PC-3 (cell line): ENCODE results near the gene ARHGAP32. TPM values are rescaled to one million over a fixed set of nuclear protein-coding genes. Genes with fewer than 3 reads are reported as not detected.
"Not testable (repeated sequence)": the region's sequence is repeated elsewhere in the genome, so short reads cannot be mapped to it uniquely, and the experiment has no call there.

Experiments
- ATAC-seq: fragments of 200-7000 bp; cut with Tn5 transposase; 2 replicates; pipeline ENCODE4 v1.9.1; 2020; ENCODE audit warnings: mild to moderate bottlenecking, moderate library complexity
- BruUV-seq: library from RNA; stranded (reverse); fragments of 400-500 nt; replicated peaks from 2 replicates; lab custom pipeline; 2021; lab: Mats Ljungman, UMichigan
- CTCF ChIA-PET: fragments of 300-600 bp; sonication (Branson Sonifier 250); formaldehyde crosslinking; loops from one replicate; lab custom pipeline; 2022; ENCODE audit warnings: antibody characterized with exemption; lab: Charles Lee
- POLR2A ChIA-PET: fragments of 300-600 bp; sonication (Branson Sonifier 250); formaldehyde crosslinking; loops from one replicate; lab custom pipeline; 2022; ENCODE audit warnings: antibody characterized with exemption; ENCODE audit not compliant: unreplicated experiment; lab: Charles Lee
- DNase-seq: peaks from one replicate; pipeline ENCODE4 v3.0.0-alpha.2; 2015
- H2AFZ ChIP-seq: fragments of 300-600 bp; sonication (generic); 2 replicates; pipeline ENCODE4 v1.6.0; 2016; ENCODE audit warnings: antibody characterized with exemption, low read length
- H3F3A ChIP-seq: fragments of 300-600 bp; sonication (generic); one replicate; pipeline ENCODE4 v1.6.0; 2017; ENCODE audit warnings: antibody characterized with exemption, low read length, control low read depth, mild to moderate bottlenecking; ENCODE audit not compliant: unreplicated experiment
- H3K27ac ChIP-seq: fragments of 300-600 bp; sonication (generic); 2 replicates; pipeline ENCODE4 v1.5.1; 2016; ENCODE audit warnings: mild to moderate bottlenecking, low read length
- H3K27me3 ChIP-seq: fragments of 300-600 bp; sonication (generic); 2 replicates; pipeline ENCODE4 v1.6.1; 2016; ENCODE audit warnings: low read length, mixed read lengths
- H3K36me3 ChIP-seq: fragments of 300-600 bp; sonication (generic); 2 replicates; pipeline ENCODE4 v1.6.1; 2016; ENCODE audit warnings: low read depth, mixed run types, low read length, mixed read lengths
- H3K4me1 ChIP-seq: fragments of 300-600 bp; sonication (generic); 2 replicates; pipeline ENCODE4 v1.5.1; 2016; ENCODE audit warnings: low read length; ENCODE audit not compliant: insufficient read depth
- H3K4me2 ChIP-seq: fragments of 300-600 bp; sonication (generic); 2 replicates; pipeline ENCODE4 v1.6.0; 2016; ENCODE audit warnings: low read length
- H3K4me3 ChIP-seq: fragments of 300-600 bp; sonication (generic); 2 replicates; pipeline ENCODE4 v1.5.1; 2016; ENCODE audit warnings: mild to moderate bottlenecking, low read length, mixed read lengths
- H3K79me2 ChIP-seq: fragments of 300-600 bp; sonication (generic); 2 replicates; pipeline ENCODE4 v1.6.1; 2017; ENCODE audit warnings: low read length, mixed read lengths
- H3K9ac ChIP-seq: fragments of 300-600 bp; sonication (generic); 2 replicates; pipeline ENCODE4 v1.6.0; 2016; ENCODE audit warnings: mild to moderate bottlenecking, low read length
- H3K9me2 ChIP-seq: fragments of 300-600 bp; sonication (generic); replicated peaks from 2 replicates; pipeline ENCODE4 v1.6.1; 2016; ENCODE audit warnings: mixed run types, low read length, mixed read lengths
- H3K9me3 ChIP-seq: fragments of 300-600 bp; sonication (generic); 2 replicates; pipeline ENCODE4 v1.6.1; 2016; ENCODE audit warnings: low read length, mixed read lengths
- H4K20me1 ChIP-seq: fragments of 300-600 bp; sonication (generic); 2 replicates; pipeline ENCODE4 v1.6.1; 2016; ENCODE audit warnings: low read length, mixed read lengths
- CTCF ChIP-seq: fragments of 300-600 bp; sonication (generic); conservative IDR thresholded peaks from 2 replicates; pipeline ENCODE4 v1.5.1; 2017; ENCODE audit warnings: antibody characterized with exemption, low read depth, mild to moderate bottlenecking, low read length
- EZH2 ChIP-seq: fragments of 300-600 bp; sonication (generic); IDR thresholded peaks from one replicate; pipeline ENCODE4 v1.6.1; 2017; ENCODE audit warnings: antibody characterized with exemption, mild to moderate bottlenecking, low read length; ENCODE audit not compliant: unreplicated experiment
- EZH2phosphoT487 ChIP-seq: fragments of 300-600 bp; sonication (generic); IDR thresholded peaks from 2 replicates; pipeline ENCODE4 v1.6.1; 2018; ENCODE audit warnings: mild to moderate bottlenecking, antibody characterized with exemption, low read length, borderline replicate concordance
- intact Hi-C: fragments of 100-400 bp; cut with micrococcal nuclease; formaldehyde crosslinking; loops from 2 replicates; pipeline ENCODE4 v1.9.0; 2023
- total RNA-seq: library from RNA; depleted of rRNA; stranded (reverse); fragments of >200 nt; gene quantifications from 2 replicates; pipeline ENCODE4 v1.2.3, GENCODE V29; 2014

ARHGAP32 gene
- total RNA-seq, 1 experiment from 2014 or later, result 13.7 TPM

GRCh38 chr11:129141748-129142523, 50.2 kb downstream of the ARHGAP32 start:
- Histone ChIP-seq H3K4me2 (peak overlapping the region; percentile 84), H3K27ac (peak overlapping the region; percentile 93)

GRCh38 chr11:129131316-129131715, 60.8 kb downstream of the ARHGAP32 start:
- Histone ChIP-seq H3K27me3 (no peaks in the 10 kb centered on the region), H3K4me2 (no peak overlapping the region), H3K4me3 (no peak overlapping the region), H2AFZ (no peak overlapping the region), H3K36me3 (no peaks in the 10 kb centered on the region), H3K9ac (no peak overlapping the region), H3F3A (no peaks in the 10 kb centered on the region), H3K79me2 (no peaks in the 10 kb centered on the region), H3K9me2 (no peaks in the 10 kb centered on the region), H3K4me1 (no peaks in the 10 kb centered on the region), H3K9me3 (no peaks in the 10 kb centered on the region), H4K20me1 (no peaks in the 10 kb centered on the region), H3K27ac (no peak overlapping the region)
- no peak for DNase-seq
- no peak for TF ChIP-seq EZH2phosphoT487
- no peak for TF ChIP-seq CTCF
- no peak for TF ChIP-seq EZH2
- BruUV-seq, result no TSS peak
- intact Hi-C loops, result no loop called here
- ATAC-seq, result no peak
- ChIA-PET CTCF (no interaction called here), POLR2A (no interaction called here)

More at GRCh38 chr11:129141748-129142523, 50.2 kb downstream of the ARHGAP32 start:
- no TSS peak for BruUV-seq
- DNase-seq (peak; percentile 56), ATAC-seq (no peak)
- peak overlapping the region; percentile 70 for H3K9ac ChIP-seq
- H2AFZ ChIP-seq, result peak overlapping the region; percentile 75
- no peaks in the 10 kb centered on the region for H4K20me1 ChIP-seq
- H3K27me3 ChIP-seq, result no peaks in the 10 kb centered on the region
- intact Hi-C loops, result loop anchor here (2.0 kb wide), 1 partner anchor 137 kb away; no protein-coding TSS in a partner anchor
- H3F3A ChIP-seq, result no peaks in the 10 kb centered on the region
- ChIA-PET POLR2A (no interaction called here), CTCF (no interaction called here)
- H3K9me2 ChIP-seq, result no peaks in the 10 kb centered on the region
- peaks cover 47% of the 10 kb centered on the region for H3K4me1 ChIP-seq
- H3K79me2 ChIP-seq, result peaks cover 15% of the 10 kb centered on the region
- TF ChIP-seq CTCF, result no peak
- no peak for TF ChIP-seq EZH2phosphoT487
- TF ChIP-seq EZH2, result no peak
- no peaks in the 10 kb centered on the region for H3K9me3 ChIP-seq
- peak overlapping the region; percentile 39 for H3K4me3 ChIP-seq
- no peaks in the 10 kb centered on the region for H3K36me3 ChIP-seq

- intact Hi-C loops, H4K20me1 ChIP-seq, H3K4me2 ChIP-seq, ATAC-seq, H3K9ac ChIP-seq, H3K4me3 ChIP-seq, H3K9me3 ChIP-seq, H3F3A ChIP-seq, H3K27ac ChIP-seq, H3K79me2 ChIP-seq, H3K27me3 ChIP-seq, H2AFZ ChIP-seq, H3K36me3 ChIP-seq, H3K9me2 ChIP-seq, POLR2A ChIA-PET, DNase-seq, CTCF ChIA-PET, BruUV-seq, H3K4me1 ChIP-seq: not testable (repeated sequence)
Measured at GRCh38 chr11:129128881-129129620, 63.1 kb downstream of the ARHGAP32 start.
